ENCODE results near the gene DOCK3.

GRCh38 chr3:50983887-50984286 is 309.2 kb downstream of the DOCK3 start:
- TF ChIP-seq CTCF (IDR thresholded peaks at IDR 0.05; ENCODE audit: low read depth, low read length, poor library complexity, severe bottlenecking) (no peak), EZH2phosphoT487 (IDR thresholded peaks at IDR 0.05; ENCODE audit: borderline replicate concordance, low read length) (no peak)

All from DOHH2 (cell line).